GM12873 (cell line): Measurements from ENCODE around the gene IPP.
A peak's percentile ranks its signal among the peaks of the same experiment; 100 is the strongest.

ENCODE experiments used
- CTCF ChIP-seq: IDR thresholded peaks from 2 replicates; pipeline ENCODE4 v1.5.1; 2012; ENCODE audit warnings: low read depth, mild to moderate bottlenecking, moderate library complexity, low read length, control low read depth; ENCODE audit not compliant: insufficient read depth; ENCODE audit errors: missing control alignments

The IPP gene

GRCh38 chr1:45750298-45751038, at the start of gene IPP:
Gene IPP (minus strand): TSS chr1:45750653. CDS start chr1:45746411, 4,242 bp downstream.
- peak; percentile 36 for TF ChIP-seq CTCF

- TF ChIP-seq CTCF, result no peak
These were observed 46.5 kb upstream of the IPP start for GRCh38 chr1:45796946-45797345.

GRCh38 chr1:45796381-45796780, 45.9 kb upstream of the IPP start:
- no peak for TF ChIP-seq CTCF

- TF ChIP-seq CTCF, result peak; percentile 5
These were observed 43.6 kb upstream of the IPP start for GRCh38 chr1:45793942-45794604.

- TF ChIP-seq CTCF, result no peak
These were observed 42.3 kb upstream of the IPP start for GRCh38 chr1:45792744-45793143.

GRCh38 chr1:45789601-45790000, 39.1 kb upstream of the IPP start:
- no peak for TF ChIP-seq CTCF

GRCh38 chr1:45787905-45788304, 37.5 kb upstream of the IPP start:
- no peak for TF ChIP-seq CTCF
